Measurements from ENCODE around the gene MRPS6. TPM values are rescaled to one million over a fixed set of nuclear protein-coding genes. Genes with fewer than 3 reads are reported as not detected.
A peak's percentile ranks its signal among the peaks of the same experiment; 100 is the strongest.

Gene MRPS6
- total RNA-seq, 4 donors from 2014 or later = 33.1 to 63.7 (median 39.3) TPM

GRCh38 chr21:34181431-34182039, 108.2 kb downstream of the MRPS6 start:
- Histone ChIP-seq H3K27me3 (no peaks in the 10 kb centered on the region), H3K27ac (peak overlapping the region in 2 of 4 donors; percentile 34 to 51), H3K36me3 (no peaks in the 10 kb centered on the region), H3K9me3 (no peaks in the 10 kb centered on the region), H3K4me1 (peaks cover 0 to 19% (median 0%) of the 10 kb centered on the region in 3 donors), H3K4me3 (no peak overlapping the region)
- no peak for ATAC-seq
- 66 to 77% methylated on average over 8 of the region's 8 CpGs for WGBS, 2 donors (ENCODE audit: low coverage in 1 of 2)
- TF ChIP-seq POLR2A (IDR thresholded peaks at IDR 0.05) (no peak), POLR2AphosphoS5 (IDR thresholded peaks at IDR 0.05) (no peak), CTCF (IDR thresholded peaks at IDR 0.05) (no peak), EP300 (IDR thresholded peaks at IDR 0.05) (no peak)

GRCh38 chr21:34182436-34182835, 109.1 kb downstream of the MRPS6 start:
- H3K4me1 ChIP-seq = peaks cover 0 to 19% (median 0%) of the 10 kb centered on the region in 3 donors
- H3K27me3 ChIP-seq = no peaks in the 10 kb centered on the region
- WGBS, 2 donors (ENCODE audit: low coverage in 1 of 2) = 80 to 100% methylated on average over 2 of the region's 3 CpGs
- H3K36me3 ChIP-seq = no peaks in the 10 kb centered on the region
- no peak overlapping the region for H3K27ac ChIP-seq
- no peak overlapping the region for H3K4me3 ChIP-seq
- no peak for ATAC-seq
- TF ChIP-seq POLR2A (IDR thresholded peaks at IDR 0.05) (no peak), POLR2AphosphoS5 (IDR thresholded peaks at IDR 0.05) (no peak), CTCF (IDR thresholded peaks at IDR 0.05) (no peak), EP300 (IDR thresholded peaks at IDR 0.05) (no peak)
- no peaks in the 10 kb centered on the region for H3K9me3 ChIP-seq

GRCh38 chr21:34183331-34183928, 110.1 kb downstream of the MRPS6 start:
- H3K4me1 ChIP-seq = peaks cover 0 to 19% (median 0%) of the 10 kb centered on the region in 3 donors
- H3K27ac ChIP-seq = no peak overlapping the region
- TF ChIP-seq POLR2AphosphoS5 (IDR thresholded peaks at IDR 0.05) (no peak), CTCF (IDR thresholded peaks at IDR 0.05) (no peak), EP300 (IDR thresholded peaks at IDR 0.05) (no peak), POLR2A (IDR thresholded peaks at IDR 0.05) (no peak)
- ATAC-seq = no peak
- WGBS, 2 donors (ENCODE audit: low coverage in 1 of 2) = 63 to 81% methylated on average over 3 of the region's 5 CpGs
- no peaks in the 10 kb centered on the region for H3K36me3 ChIP-seq
- no peak overlapping the region for H3K4me3 ChIP-seq
- no peaks in the 10 kb centered on the region for H3K27me3 ChIP-seq
- no peaks in the 10 kb centered on the region for H3K9me3 ChIP-seq

GRCh38 chr21:34184232-34184631, 110.9 kb downstream of the MRPS6 start:
- Histone ChIP-seq H3K9me3 (no peaks in the 10 kb centered on the region), H3K4me3 (no peak overlapping the region), H3K36me3 (no peaks in the 10 kb centered on the region), H3K27ac (no peak overlapping the region), H3K4me1 (peaks cover 0 to 19% (median 0%) of the 10 kb centered on the region in 3 donors), H3K27me3 (no peaks in the 10 kb centered on the region)
- WGBS, 2 donors (ENCODE audit: low coverage in 1 of 2) = 88 to 89% methylated on average over 5 of the region's 5 CpGs
- no peak for ATAC-seq
- no peak for TF ChIP-seq CTCF (IDR thresholded peaks at IDR 0.05)
- no peak for TF ChIP-seq POLR2A (IDR thresholded peaks at IDR 0.05)
- TF ChIP-seq POLR2AphosphoS5 (IDR thresholded peaks at IDR 0.05) = no peak
- TF ChIP-seq EP300 (IDR thresholded peaks at IDR 0.05) = no peak
